Measurements from ENCODE around the gene KIN.
"Not testable (repeated sequence)": the region's sequence is repeated elsewhere in the genome, so short reads cannot be mapped to it uniquely, and the experiment has no call there.

The KIN gene

GRCh38 chr10:7722927-7723529, 64.8 kb downstream of the KIN start:
- DNase-seq: no peak

GRCh38 chr10:7720478-7720877, 67.3 kb downstream of the KIN start:
- DNase-seq: no peak

- no peak for DNase-seq
Observed at GRCh38 chr10:7718685-7719084, 69.1 kb downstream of the KIN start.

GRCh38 chr10:7717767-7718166, 70.0 kb downstream of the KIN start:
- no peak for DNase-seq

GRCh38 chr10:7715515-7715914, 72.3 kb downstream of the KIN start:
- no peak for DNase-seq

GRCh38 chr10:7711075-7711474, 76.7 kb downstream of the KIN start:
- not testable (repeated sequence) for DNase-seq

GRCh38 chr10:7710446-7710845, 77.3 kb downstream of the KIN start:
- DNase-seq: no peak

- DNase-seq: no peak
Observed at GRCh38 chr10:7708832-7709231, 79.0 kb downstream of the KIN start.

- no peak for DNase-seq
Observed at GRCh38 chr10:7707858-7708622, 79.8 kb downstream of the KIN start.

GRCh38 chr10:7707102-7707501, 80.7 kb downstream of the KIN start:
- DNase-seq: no peak

GRCh38 chr10:7706534-7707073, 81.2 kb downstream of the KIN start:
- DNase-seq: no peak

- DNase-seq: no peak
Observed at GRCh38 chr10:7705341-7705740, 82.5 kb downstream of the KIN start.

GRCh38 chr10:7704071-7705016, 83.4 kb downstream of the KIN start:
- DNase-seq: no peak

- no peak for DNase-seq
Observed at GRCh38 chr10:7703140-7703539, 84.7 kb downstream of the KIN start, which contains the start of gene ITIH2. ITIH2 (plus strand) TSS chr10:7703316; CDS start chr10:7703435, 119 bp downstream.

GRCh38 chr10:7702288-7702812, 85.4 kb downstream of the KIN start:
- DNase-seq: no peak

- DNase-seq: no peak
Observed at GRCh38 chr10:7701158-7701742, 86.5 kb downstream of the KIN start.

Measured in DMS79 treated with DMSO at 0.1 percent for 48 hours (cell line).